HCT116 (cell line): ENCODE measurements around the gene FLNB.

Experiments used
- CBX3 ChIP-seq: IDR thresholded peaks from 2 replicates; pipeline ENCODE4 v1.6.1; 2012; ENCODE audit warnings: low read depth
- CTCF ChIP-seq, 3 experiments: fragments of 200-600 bp in 1 of 3; sonication (generic) in 1 of 3; IDR thresholded peaks in 2 of 3; conservative IDR thresholded peaks in 1 of 3; 2 replicates each; pipeline ENCODE4 v1.5.1; 2012 to 2017; ENCODE audit warnings: low read depth in 2 of 3, low read length in 2 of 3, antibody characterized with exemption in 1 of 3, borderline replicate concordance in 1 of 3, control low read depth in 1 of 3, mild to moderate bottlenecking in 1 of 3, mixed read lengths in 1 of 3, mixed run types in 1 of 3, moderate library complexity in 1 of 3; ENCODE audit not compliant: insufficient read depth in 1 of 3
- EZH2 ChIP-seq: fragments of 200-600 bp; sonication (generic); IDR thresholded peaks from 2 replicates; pipeline ENCODE4 v1.6.1; 2017; ENCODE audit warnings: antibody characterized with exemption, mixed run types
- POLR2A ChIP-seq: IDR thresholded peaks from 2 replicates; pipeline ENCODE4 v1.7.0; 2011; ENCODE audit warnings: borderline replicate concordance; ENCODE audit not compliant: insufficient read depth, insufficient read length; ENCODE audit errors: extremely low read depth
- POLR2AphosphoS5 ChIP-seq: IDR thresholded peaks from 2 replicates; pipeline ENCODE4 v1.6.1; 2011; ENCODE audit warnings: mild to moderate bottlenecking, low read depth, low read length, moderate library complexity
- RAD21 ChIP-seq: IDR thresholded peaks from 2 replicates; pipeline ENCODE4 v1.6.1; 2012; ENCODE audit warnings: low read depth, mild to moderate bottlenecking
- REST ChIP-seq: IDR thresholded peaks from 2 replicates; pipeline ENCODE4 v1.6.1; 2012; ENCODE audit warnings: low read depth
- SIN3A ChIP-seq: IDR thresholded peaks from 2 replicates; pipeline ENCODE4 v1.6.1; 2012; ENCODE audit warnings: low read depth
- YY1 ChIP-seq: IDR thresholded peaks from 2 replicates; pipeline ENCODE4 v1.6.1; 2011; ENCODE audit warnings: low read length, low read depth, moderate library complexity, mild to moderate bottlenecking; ENCODE audit not compliant: insufficient replicate concordance; ENCODE audit errors: extremely low read depth

- TF ChIP-seq POLR2AphosphoS5: no peak
- TF ChIP-seq CTCF (IDR thresholded peaks at IDR 0.05 in 2 of 3, conservative IDR thresholded peaks at IDR 0.05 in 1 of 3; ENCODE audit: borderline replicate concordance in 1 of 3, insufficient read depth in 1 of 3, low read depth in 2 of 3, low read length in 2 of 3): no peak
- TF ChIP-seq EZH2: no peak
- no peak for TF ChIP-seq REST
- TF ChIP-seq SIN3A: no peak
- TF ChIP-seq POLR2A: no peak
- TF ChIP-seq YY1: no peak
- no peak for TF ChIP-seq CBX3
- no peak for TF ChIP-seq RAD21
Observed at GRCh38 chr3:58079773-58080172, 71.6 kb downstream of the FLNB start.
